GM18907 (cell line): ENCODE measurements around the gene DPP4.

ENCODE experiments used
- ATAC-seq: cut with Tn5 transposase; IDR thresholded peaks from one replicate; pipeline ENCODE4 v1.9.1; 2021; ENCODE audit warnings: mild to moderate bottlenecking, moderate library complexity; ENCODE audit not compliant: unreplicated experiment

DPP4 gene

DNA sequence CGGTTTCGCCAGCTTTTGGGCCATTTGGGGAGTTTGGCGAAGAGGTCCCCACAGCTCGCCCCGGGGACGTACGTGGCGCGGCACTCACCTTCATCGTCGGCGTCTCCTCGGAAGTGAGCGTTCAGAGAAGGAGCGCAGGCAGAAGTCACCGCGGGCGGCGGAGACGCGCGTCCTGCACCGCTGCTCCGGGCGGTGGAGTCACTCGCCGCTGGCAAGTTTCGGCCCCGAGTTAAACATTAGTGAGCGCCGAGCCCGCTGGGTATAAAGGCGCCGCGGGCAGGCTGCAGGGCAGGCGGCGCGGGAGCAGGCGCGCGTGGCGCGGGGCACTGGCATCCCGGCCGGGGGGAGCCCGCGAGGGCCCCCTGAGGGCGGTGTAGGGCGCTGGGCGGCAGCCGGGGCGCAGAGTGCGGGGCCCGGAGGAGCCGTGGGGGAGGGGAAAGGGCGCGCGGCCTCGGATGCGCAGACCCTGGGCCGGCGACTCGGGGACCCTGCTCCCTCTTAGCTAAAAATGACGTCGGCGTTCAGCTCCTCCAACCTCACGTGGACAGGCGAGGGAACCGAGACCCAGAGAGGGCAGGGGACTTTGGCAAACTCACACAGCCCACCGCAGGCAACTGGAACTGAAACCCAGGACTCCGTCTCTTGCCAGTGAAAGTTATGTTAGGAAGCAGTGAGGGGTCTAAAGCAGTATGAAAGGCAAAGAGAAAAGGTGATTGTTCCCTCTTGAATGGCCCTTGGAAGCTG lies at the start of gene DPP4:
DPP4 (minus strand) TSS at position 328 of the 744 bp plus-strand sequence; CDS start at position 94, 234 bp downstream.
- ATAC-seq, result peak; percentile 97

DNA sequence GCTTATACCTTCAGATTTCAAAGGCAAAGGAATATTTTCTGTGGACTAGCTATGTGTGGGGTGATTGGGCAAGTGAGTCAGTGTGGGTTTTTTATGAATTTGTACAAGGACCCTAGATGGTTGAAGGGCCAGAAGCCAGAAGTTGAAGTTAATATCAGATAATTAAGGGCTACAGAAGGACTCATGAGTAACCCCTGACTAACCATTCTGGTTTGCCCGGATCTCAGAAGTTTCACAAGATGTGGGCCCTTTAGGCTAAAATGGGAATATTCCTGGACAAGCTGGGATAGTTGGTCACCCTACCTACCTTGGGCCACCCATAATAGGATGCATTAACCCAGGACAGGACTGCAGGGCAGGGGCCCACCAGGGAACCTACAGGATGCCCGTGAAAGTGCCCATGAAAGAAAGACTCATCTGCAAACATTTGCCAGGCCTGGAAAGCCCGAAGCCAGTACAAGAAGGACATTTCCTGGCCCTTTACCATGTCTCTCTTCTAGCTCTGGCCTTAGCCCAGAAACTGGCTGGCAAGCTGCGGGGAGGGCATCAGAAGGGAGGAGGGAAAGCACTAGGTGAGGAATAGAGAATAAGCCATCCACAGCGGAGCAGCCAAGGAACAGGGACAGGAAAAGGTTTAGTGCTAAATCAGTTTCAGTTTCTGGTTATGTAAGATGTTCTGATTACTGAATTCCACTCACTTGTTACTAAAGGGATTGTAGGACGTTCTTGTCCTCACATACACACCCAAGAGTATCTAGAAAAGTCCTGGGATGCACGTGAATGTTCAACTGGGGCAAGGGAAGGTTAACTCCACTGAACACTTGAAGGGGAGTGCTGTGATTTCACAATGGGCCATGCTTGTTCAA lies 44.4 kb upstream of the DPP4 start:
- no peak for ATAC-seq

DNA sequence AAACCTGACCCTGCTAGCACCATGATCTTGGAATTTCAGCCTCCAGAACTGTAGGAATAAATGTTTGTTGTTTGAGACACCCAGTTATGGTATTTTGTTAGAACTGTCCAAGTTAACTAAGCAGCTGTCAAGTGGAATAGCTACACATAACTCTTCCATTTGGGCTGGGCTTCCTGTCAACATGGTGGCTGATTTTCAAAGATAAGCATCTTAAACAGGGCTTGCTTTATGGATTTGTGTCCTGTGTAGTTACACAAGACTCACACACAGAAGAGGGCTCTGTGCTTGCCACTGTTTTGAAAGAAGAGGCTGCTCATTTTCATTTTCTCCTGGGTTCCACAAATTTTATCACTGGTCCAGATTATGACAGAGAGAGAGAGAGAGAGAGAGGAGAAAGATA lies 42.3 kb upstream of the DPP4 start:
- no peak for ATAC-seq

DNA sequence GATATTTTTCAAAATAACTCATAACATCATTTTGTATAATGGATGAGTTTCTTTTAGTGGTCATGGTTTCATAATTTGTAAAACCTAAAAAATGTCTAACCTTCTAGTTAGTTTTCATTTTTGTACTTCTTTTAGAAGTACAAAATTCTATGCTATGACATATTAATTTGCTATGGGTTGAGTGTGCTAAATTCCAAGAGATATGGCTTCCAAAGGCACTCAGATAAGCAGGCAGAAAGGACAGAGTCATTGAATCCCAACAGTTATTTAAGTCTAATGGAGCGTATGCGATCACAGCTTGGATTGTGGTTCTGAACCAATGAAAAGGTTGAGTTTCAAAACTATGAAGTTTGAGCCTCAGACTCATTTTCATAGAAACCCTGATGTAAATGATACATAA lies 41.1 kb upstream of the DPP4 start:
- no peak for ATAC-seq

DNA sequence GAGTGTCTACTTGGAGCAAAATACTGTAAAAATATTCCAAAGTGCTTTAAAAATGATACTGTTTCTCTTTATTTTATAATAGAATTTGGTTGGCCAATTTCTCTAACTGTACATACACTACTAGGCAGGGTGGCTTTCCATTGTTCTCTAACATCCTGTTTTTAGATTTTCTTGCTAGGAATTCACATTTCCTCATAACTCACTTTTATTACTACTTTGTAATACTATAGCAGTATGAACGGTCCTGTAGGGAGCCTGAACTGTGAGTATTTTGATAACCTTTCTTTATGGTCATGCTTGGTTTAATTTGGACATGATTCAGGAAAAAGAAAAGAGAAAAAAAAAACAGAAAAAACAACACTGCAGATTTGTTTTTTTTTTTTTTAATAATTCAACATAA lies 40.3 kb upstream of the DPP4 start:
- no peak for ATAC-seq

DNA sequence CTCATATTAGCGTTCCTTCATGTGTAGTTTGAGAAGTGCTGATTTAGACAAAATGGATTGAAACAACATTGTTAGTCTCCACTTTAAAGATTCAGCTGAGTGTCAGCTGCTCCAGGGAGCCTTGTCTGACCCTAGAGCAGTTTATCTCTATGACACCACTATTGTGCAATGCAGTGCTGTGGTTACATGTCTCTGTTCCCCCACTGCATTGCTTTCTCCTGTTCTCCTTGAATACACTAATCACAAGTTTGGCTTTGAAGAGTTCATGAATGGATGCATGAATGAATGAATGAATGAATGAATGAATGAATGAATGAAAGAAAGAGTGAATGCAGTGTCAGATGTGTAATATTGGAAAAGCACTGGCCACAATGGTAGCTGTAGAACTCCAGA lies 39.8 kb upstream of the DPP4 start:
- ATAC-seq, result no peak

DNA sequence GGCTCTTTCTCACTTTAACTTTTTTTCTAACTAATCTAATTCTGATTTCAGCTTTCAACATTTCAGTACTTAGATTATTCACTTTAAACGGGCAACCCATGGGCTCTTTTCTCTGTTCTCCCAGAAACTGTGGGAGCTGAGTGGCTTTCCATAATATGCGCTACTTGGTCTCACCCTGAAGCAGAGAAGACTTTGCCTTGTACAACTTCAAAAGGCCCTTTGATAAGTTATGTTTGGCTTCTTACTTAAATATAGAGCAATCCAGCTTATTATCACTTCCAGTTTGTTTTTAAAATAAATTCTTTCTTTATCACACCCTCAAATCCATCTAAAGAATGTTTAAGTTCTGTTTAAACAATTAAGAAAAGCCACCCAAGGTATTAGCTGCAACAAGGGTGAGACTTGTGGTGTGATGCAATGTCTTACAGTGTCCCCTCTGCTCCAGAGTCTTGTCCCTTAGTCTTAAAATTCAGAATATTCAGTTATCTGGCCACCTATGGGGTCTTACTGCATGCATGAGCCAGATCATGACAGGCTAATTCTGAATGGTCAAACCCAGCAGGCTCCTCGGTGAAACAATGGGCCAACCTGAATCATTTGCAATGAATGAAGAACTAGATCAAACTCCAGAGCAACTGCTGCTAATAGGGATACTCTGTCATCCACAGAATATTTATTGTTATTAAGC lies 39.2 kb upstream of the DPP4 start:
- ATAC-seq, result no peak

DNA sequence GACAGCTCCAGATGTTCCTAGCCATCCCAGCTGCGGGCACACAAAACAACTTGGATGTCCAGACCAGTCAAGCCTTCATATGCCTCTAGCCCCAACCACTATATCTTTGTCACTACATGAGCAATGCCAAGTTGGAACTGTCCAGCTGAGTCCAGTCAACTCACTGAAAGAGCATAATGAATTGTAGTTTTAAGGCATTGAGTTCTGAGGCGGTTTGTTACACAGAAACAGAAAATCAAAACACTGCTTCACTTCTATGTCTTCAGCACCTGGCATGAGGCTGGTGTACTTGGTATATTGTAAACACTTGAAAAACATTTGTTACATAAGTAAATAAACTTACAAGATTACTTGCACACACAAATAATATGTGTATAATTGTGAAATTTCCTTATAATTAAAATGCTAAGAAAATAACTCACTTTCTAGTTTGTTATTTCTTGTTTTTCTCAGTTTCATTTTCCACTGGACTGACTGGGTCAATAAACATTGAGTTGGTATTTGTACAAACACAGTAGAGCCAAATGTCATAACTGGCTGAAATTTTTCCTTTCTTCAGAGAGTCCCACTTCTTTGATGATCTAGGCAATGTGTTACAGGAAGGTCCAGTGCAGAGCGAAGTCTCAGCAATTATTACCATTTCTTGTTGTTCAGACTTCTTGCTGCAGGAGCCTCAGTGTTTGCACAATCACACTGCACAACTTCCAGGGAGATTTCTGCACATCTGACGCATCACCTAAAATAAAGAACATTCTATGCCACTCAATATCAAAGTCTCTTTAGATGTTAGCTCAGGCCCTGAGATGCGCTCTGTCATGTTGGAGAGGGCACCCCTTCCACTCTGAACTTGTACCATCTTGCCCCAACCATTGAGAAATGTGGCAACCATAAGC lies 38.2 kb upstream of the DPP4 start:
- ATAC-seq, result no peak

DNA sequence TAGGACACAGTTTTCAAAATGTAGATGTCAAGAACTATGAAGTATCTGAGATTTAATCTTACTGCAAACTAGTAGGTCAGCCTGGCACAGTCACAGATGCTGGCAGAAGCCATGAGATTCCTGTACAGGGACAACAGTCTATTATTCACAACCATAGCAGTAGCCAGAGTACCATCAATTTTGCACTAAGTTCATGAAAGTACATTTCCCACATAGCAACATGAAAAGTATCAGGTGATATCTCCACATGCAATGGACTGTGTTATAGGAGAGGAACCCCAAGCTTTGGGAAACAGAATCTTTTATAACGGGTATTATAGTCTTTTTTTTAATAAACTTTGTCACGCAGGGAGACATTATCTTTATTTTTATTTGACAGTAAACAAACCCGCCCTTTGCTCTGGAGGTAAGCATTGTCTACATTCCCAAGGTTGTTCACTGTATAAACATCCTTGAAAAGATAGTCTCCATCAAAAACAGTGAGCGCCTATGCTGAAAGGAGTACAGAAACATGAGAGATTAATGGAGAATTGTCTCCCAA lies 33.4 kb upstream of the DPP4 start:
- no peak for ATAC-seq

DNA sequence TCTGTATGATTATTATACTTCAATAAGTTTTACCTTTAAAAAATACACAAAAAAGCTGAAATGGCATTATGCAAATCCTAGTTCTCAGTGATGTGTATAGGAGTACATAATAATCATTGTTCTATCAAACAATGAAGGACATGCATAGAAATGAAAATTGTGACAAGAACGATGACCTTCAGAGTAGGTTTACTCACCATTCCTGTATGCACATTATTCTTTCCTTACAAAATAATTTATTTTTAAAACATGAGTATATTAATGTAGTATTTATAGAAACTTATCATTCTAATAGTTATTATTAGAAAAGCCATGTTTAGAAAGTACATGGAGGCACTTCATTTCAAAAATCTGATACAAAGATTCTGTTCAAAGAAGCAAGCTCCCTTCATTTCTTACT lies 32.7 kb upstream of the DPP4 start:
- no peak for ATAC-seq

DNA sequence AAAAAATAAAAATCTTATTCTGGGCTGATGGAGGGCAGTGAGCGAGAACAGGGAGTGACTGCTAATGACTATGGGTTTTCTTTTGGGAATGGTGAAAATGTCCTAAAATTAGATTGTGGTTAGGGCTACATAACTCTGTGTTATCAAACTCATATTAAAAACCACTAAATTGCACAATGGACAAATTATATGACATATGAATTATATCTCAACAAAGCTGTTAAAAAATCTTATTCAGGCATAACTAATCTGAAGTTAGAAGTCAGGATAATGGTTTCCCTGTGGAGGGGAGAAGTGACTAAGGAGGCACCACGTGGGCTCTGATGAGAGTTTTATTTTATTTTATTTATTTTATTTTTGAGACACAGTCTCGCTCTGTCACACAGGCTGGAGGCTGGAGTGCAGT lies 32.1 kb upstream of the DPP4 start:
- no peak for ATAC-seq

DNA sequence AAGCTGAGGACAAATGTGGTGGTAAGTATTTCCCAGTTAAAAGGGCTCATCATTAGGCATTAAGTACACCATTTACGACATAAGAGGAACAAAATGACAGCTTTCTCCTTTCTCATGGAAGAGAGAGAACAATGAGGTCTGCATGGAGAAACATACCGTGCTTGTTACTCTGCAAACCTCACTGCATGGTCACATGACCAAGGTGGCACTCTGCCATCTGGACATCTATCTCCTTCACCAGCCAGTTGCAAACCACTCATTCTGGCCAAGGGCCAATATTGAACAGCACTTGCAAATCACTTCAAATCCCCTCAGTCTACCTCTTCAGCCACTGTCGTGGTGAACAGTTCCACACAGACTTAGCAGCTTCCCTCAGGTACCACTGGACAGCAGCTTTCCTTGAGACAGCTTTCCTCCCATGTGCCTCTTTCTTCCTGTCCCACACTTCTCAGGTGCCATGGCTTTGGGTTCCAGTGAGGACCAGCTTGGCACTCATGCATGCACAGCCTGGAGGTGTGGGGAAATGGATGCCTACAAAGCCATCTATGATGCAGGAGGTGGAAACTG lies 29.5 kb upstream of the DPP4 start:
- no peak for ATAC-seq

DNA sequence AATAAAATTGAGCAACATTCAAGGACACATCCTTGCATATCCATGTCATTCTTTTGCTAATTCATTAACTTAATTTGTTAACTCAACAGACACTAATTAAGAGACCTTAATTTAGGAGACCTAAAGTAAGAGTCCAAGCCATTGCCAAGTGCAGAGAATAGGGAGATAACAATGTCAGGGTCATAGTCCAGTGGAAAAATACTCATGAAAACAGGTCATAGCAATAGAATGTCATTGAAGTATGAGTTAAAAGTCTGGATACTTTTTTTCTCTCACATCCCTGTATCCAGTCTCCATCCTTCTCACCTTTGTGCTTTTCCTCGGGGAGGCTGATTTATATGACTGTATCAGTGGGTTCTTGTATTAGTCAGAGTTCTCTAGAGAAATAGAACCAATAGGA lies 26.6 kb upstream of the DPP4 start:
- ATAC-seq, result no peak

DNA sequence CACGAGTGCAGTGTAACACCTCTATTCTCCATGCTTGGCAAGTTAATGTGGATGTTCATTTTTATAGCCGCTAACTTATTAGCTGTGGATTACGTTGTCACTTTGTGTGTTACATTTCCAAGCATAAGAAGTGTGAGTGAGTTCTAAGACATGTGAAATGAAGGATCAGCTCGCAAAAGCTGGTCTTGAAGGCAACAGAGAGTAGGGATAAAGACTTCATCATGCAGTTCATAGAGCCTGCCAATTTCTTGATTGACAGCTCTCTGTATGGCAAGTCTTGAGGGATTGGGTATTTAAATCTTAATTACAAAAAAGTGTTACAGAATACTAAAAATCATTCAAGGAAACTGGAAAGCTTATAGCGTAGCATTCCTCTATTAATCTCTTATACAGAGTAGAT lies 25.8 kb upstream of the DPP4 start:
- no peak for ATAC-seq

DNA sequence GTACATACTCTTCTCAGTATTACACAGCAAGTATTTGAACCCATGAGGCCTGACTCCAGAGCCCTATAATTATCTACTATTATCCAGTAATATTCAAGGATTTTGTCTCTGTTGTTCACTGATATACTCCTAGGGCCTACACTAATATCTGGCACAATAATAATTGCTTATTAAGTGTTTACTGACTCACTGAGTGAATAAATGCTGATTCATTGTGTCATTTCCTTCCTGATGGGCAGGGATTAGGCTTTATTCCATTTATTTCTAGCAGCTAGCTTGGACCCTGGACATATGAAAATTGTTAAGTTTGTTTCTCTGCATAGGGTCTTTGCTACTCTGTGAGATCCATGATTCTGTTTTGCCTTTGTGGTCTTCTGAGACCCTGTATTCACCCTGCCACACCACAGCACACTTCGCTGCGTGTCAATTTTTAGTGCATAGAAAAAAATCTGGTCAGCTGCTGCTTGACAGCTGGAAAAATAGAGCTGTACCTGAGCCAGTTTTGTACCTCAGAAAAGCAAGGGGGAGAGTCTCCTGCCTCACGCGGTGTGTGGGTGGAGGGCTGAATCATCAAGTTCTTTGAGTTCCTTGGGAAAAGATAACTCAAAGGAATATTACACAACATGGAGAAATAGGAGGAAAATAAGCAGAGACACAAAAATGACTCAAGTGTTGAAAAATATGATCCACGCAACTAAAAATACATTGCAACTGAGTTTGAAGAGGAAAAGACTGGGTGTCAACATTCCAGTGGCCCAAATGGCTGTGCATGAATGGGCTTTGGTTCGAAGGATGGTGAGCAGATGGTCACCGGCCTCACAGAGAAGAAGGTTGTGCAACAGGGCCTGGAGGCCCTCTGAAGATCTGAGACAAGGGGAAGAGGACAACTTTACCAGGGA lies 18.9 kb upstream of the DPP4 start:
- ATAC-seq, result no peak

DNA sequence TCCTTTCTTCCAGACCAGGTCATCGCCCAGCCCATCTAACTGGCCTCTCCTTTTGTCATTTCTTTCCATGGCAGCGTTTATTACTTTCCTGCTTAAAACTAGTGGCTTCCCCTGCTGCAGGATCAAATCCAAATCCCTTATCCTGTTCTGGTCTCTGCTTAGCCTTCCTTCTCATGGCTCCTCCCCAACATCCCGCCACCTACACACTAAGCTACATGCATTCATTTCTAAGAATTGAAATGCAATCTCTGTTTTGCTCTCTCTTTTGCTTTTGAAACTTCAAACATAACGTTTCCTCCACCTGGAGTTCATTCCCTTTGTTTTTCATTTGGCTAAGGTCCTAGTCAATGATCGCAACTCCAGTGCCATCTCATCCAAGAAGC lies 18.0 kb upstream of the DPP4 start:
- ATAC-seq, result no peak

DNA sequence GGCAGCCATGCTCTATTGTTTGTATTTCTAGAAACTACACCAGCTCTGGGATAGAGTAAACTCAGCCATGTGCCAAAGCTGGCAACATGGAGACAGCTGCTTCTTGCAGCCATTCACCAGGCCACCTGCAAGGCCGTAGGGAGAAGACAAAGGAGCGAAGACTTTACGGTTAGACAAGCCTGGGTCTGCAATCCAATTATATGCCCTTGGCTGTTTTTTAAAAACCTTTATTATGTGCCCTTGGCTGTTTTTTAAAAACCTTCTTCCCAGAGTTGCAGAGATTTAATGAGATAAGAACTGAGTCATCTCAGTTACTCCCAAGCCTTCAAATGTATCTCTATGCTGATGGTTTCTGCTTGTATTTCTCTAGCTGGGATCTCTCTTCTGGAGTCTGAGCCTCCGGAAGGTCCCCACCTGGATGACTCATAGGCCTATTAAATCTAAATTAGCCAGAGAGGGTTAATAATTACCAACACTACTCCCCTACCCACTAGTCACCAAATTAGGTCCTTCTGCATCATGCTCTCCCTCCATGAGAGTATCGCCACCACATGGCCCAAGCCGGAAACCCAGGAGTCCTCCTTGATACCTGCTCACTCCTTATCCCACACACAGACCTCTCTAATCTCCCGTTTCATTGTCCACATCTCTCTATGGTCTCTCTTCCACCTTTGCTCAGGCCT lies 17.5 kb upstream of the DPP4 start:
- peak; percentile 68 for ATAC-seq

DNA sequence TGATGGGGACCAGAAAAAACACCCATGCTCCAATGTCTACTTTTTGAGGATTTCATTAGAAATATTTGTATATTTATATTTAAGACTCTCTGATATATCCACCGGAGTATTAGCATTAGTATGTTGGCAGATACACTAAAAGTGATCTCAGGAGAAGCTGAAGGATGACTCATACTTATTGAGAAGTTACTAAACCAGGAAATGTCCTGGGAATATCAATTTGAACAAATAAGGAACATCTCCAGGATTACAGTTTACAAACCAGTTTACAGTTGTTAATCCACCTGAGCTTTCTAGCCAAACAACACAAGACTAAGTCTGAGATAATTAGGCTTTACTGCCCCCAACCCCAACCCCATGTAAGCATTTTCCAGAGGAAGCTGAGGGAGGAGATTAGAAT lies 16.1 kb upstream of the DPP4 start:
- ATAC-seq, result no peak

DNA sequence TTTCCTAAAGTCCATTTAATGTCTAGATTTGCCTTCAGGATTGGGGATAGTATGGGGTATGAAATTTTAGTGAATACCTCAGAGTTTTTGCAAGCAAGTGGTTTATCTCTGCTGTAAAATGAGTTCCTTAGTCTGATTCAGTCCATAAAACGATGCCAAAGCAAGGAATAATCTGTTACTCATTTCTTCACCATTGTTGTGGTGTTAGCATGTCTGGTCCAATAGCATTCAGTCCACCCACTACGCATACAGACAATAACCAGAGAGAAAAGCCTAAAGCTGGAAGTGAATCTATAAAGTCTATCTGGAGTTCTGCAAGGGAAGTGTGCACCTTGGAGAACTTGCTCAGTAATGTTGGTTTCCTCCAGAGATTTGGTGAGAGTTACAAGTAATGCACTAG lies 12.9 kb upstream of the DPP4 start:
- ATAC-seq, result no peak
